ENCODE measurements around the gene CSRNP3.

DNA sequence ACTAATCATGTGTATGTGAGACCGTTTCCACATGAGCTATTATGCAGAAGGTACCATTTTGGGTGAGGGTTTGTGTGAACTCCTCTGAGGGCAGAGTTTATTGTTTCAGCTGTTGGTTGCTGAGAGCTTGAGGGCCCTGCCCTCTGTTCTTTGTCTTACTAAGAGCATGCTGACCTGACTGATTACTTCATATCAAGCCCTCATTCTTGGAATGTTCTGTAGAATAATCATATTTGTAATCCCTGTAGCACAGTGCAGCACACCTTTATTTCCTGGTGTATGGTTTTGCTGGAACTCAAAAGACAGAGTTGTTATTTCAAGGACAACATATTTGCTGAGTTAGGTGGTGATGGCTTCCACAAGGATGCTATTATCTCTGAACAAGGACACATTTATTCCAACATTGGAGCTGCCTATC is 206.1 kb downstream of the CSRNP3 start:
- TF ChIP-seq, protein P1, sequence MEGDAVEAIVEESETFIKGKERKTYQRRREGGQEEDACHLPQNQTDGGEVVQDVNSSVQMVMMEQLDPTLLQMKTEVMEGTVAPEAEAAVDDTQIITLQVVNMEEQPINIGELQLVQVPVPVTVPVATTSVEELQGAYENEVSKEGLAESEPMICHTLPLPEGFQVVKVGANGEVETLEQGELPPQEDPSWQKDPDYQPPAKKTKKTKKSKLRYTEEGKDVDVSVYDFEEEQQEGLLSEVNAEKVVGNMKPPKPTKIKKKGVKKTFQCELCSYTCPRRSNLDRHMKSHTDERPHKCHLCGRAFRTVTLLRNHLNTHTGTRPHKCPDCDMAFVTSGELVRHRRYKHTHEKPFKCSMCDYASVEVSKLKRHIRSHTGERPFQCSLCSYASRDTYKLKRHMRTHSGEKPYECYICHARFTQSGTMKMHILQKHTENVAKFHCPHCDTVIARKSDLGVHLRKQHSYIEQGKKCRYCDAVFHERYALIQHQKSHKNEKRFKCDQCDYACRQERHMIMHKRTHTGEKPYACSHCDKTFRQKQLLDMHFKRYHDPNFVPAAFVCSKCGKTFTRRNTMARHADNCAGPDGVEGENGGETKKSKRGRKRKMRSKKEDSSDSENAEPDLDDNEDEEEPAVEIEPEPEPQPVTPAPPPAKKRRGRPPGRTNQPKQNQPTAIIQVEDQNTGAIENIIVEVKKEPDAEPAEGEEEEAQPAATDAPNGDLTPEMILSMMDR (IDR thresholded peaks at IDR 0.05), result no peak
- no peak for TF ChIP-seq POLR2A (IDR thresholded peaks at IDR 0.05)

Measured in uterus (tissue), 2 donors.